Tibial nerve (tissue), 4 donors: Measurements from ENCODE around the gene ULK3. TPM values are rescaled to one million over a fixed set of nuclear protein-coding genes. Genes with fewer than 3 reads are reported as not detected.

Source experiments
- DNase-seq, 2 donors: peaks; one replicate each; pipeline ENCODE4 v3.0.0-alpha.2; 2019; ENCODE audit warnings: low spot score in 2 of 2
- H3K27ac ChIP-seq, 4 donors: fragments of 200-600 bp; sonication (generic) in 3 of 4; one replicate each; pipeline ENCODE4 v1.5.1; 2017 to 2019; ENCODE audit warnings: mild to moderate bottlenecking in 1 of 4
- H3K27me3 ChIP-seq, 2 donors: fragments of 200-600 bp; sonication (generic) in 1 of 2; one replicate each; pipeline versions ENCODE4 v1.5.1 to v1.6.0; 2017 to 2019
- H3K36me3 ChIP-seq, 3 donors: fragments of 200-600 bp; sonication (generic); one replicate each; pipeline ENCODE4 v1.5.1; 2018 to 2019
- H3K4me1 ChIP-seq, 4 donors: fragments of 200-600 bp; sonication (generic) in 3 of 4; one replicate each; pipeline ENCODE4 v1.5.1; 2017 to 2019
- H3K4me3 ChIP-seq, 4 donors: fragments of 200-600 bp; sonication (generic) in 3 of 4; one replicate each; pipeline ENCODE4 v1.5.1; 2017 to 2019; ENCODE audit warnings: mild to moderate bottlenecking in 1 of 4, moderate library complexity in 1 of 4
- H3K9me3 ChIP-seq, 4 donors: fragments of 200-600 bp; sonication (generic) in 3 of 4; one replicate each; pipeline ENCODE4 v1.5.1; 2017 to 2019
- EP300 ChIP-seq, 2 donors: sonication (generic); formaldehyde crosslinking; IDR thresholded peaks; one replicate each; pipeline ENCODE4 v1.6.1; 2017; ENCODE audit warnings: antibody characterized with exemption in 2 of 2, mild to moderate bottlenecking in 1 of 2
- POLR2A ChIP-seq, 2 donors: fragments of 450-650 bp; IDR thresholded peaks; one replicate each; pipeline ENCODE4 v1.6.1; 2017; ENCODE audit warnings: antibody characterized with exemption in 2 of 2, mild to moderate bottlenecking in 2 of 2, moderate library complexity in 2 of 2
- WGBS, 2 donors: methylation state at CpG; one replicate each; pipeline ENCODE4 v1.1.5; 2018; 5-methylcytosine and 5-hydroxymethylcytosine counted together
- total RNA-seq, 4 donors: library from RNA; depleted of rRNA; stranded (reverse); fragments of >200 nt; gene quantifications; one replicate each; pipeline ENCODE4 v1.1.0, GENCODE V29; 2016
- TF ChIP-seq, protein P1 (sequence below), 5 experiments: fragments of 200-600 bp in 3 of 5; fragments of 450-650 bp in 2 of 5; sonication (generic) in 3 of 5; IDR thresholded peaks; one replicate each; pipeline ENCODE4 v1.5.1; 2016 to 2019; ENCODE audit warnings: antibody characterized with exemption in 5 of 5, mild to moderate bottlenecking in 3 of 5, moderate library complexity in 2 of 5

The ULK3 gene, protein sequence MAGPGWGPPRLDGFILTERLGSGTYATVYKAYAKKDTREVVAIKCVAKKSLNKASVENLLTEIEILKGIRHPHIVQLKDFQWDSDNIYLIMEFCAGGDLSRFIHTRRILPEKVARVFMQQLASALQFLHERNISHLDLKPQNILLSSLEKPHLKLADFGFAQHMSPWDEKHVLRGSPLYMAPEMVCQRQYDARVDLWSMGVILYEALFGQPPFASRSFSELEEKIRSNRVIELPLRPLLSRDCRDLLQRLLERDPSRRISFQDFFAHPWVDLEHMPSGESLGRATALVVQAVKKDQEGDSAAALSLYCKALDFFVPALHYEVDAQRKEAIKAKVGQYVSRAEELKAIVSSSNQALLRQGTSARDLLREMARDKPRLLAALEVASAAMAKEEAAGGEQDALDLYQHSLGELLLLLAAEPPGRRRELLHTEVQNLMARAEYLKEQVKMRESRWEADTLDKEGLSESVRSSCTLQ
- 10 to 100 TPM; 42.6 to 86.7 (median 48.9) TPM for total RNA-seq

DNA sequence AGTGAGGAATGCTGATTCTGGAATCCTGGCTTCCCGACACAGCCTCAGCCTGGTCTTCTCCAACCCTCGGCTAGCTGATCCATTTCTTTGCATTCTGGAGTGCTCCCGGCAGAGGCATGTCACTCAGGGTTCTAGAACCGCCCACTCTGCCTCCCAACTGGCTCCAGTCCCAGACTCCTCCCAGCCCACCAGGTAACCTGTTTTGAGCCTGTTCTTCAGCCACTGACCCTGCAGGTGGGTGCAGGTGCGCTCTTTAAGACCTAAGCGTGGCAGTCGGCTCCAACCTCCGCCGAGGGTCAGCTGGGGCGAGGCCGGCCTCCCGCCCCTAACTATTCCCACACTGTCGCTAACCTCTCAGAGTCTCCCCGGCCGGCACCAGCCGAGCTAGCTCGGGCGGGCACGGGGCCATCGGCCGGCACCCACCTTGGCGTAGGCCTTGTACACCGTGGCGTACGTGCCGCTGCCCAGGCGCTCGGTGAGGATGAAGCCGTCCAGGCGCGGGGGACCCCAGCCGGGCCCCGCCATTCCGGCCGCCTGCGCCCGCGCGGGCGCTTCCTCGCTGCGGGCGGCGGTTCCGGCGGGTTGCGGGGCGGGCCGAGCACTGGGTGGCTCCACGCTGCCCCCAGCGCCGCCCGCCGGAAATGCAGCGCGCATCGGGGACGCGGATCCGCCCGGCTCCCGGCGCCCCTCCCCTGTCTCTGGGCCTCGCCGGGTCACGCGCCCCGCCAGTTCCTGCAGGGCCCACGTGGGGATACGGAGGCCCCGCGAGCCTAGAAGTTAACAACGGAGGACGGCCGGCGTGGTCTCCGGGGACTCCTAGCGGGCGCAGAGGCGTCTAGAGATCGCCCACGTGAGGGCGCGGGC, at the start of gene ULK3:
Gene ULK3 (minus strand): TSS at position 576 of the 864 bp plus-strand sequence. CDS start 51 bp downstream, at position 525.
- H3K27me3 ChIP-seq = no peaks in the 10 kb centered on the region
- 0% methylated on average over 20 to 79 of the region's 84 CpGs for WGBS, 2 donors
- H3K4me1 ChIP-seq = peaks cover 0 to 34% (median 11%) of the 10 kb centered on the region in 4 donors
- peak; percentile 14 to 81 for TF ChIP-seq EP300 (IDR thresholded peaks at IDR 0.05)
- TF ChIP-seq, protein P1, sequence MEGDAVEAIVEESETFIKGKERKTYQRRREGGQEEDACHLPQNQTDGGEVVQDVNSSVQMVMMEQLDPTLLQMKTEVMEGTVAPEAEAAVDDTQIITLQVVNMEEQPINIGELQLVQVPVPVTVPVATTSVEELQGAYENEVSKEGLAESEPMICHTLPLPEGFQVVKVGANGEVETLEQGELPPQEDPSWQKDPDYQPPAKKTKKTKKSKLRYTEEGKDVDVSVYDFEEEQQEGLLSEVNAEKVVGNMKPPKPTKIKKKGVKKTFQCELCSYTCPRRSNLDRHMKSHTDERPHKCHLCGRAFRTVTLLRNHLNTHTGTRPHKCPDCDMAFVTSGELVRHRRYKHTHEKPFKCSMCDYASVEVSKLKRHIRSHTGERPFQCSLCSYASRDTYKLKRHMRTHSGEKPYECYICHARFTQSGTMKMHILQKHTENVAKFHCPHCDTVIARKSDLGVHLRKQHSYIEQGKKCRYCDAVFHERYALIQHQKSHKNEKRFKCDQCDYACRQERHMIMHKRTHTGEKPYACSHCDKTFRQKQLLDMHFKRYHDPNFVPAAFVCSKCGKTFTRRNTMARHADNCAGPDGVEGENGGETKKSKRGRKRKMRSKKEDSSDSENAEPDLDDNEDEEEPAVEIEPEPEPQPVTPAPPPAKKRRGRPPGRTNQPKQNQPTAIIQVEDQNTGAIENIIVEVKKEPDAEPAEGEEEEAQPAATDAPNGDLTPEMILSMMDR (IDR thresholded peaks at IDR 0.05) = peak; percentile 88 to 97 (median 96)
- TF ChIP-seq POLR2A (IDR thresholded peaks at IDR 0.05) = peak; percentile 53 to 72
- peak within 1 kb of the TSS; percentile 90 to 94 (median 91) for H3K4me3 ChIP-seq
- H3K27ac ChIP-seq = peak within 1 kb of the TSS; percentile 83 to 94 (median 88)
- no peaks in the 10 kb centered on the region for H3K9me3 ChIP-seq
- H3K36me3 ChIP-seq = peaks cover 0 to 66% (median 7%) of the 10 kb centered on the region in 3 donors
- DNase-seq = peak; percentile 81 to 85

DNA sequence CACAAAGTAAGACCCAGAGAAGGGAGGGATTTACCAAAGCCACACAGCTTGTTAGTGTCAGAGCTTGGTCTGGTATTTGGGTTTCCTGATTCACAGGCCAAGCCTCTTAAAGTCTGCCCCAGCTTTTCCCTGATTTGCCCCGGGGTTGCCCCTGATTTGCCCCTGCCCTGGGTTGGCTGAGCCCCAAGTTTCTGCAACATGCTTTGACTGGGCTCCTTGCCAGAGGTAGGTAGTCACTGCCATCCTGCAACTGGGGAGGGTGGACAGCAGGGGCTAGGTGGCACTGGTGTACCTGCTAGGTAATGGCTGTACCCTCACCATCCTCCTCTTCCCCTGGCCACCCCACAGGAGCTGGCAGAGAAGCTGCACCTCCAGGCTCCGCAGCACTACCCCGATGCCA, 49.4 kb upstream of the ULK3 start:
- peaks cover 5 to 26% (median 13%) of the 10 kb centered on the region in 4 donors for H3K4me1 ChIP-seq
- WGBS, 2 donors = 90 to 92% methylated on average over 3 of the region's 3 CpGs
- no peaks in the 10 kb centered on the region for H3K9me3 ChIP-seq
- no peak for DNase-seq
- TF ChIP-seq, protein P1 (IDR thresholded peaks at IDR 0.05) = no peak
- TF ChIP-seq EP300 (IDR thresholded peaks at IDR 0.05) (no peak), POLR2A (IDR thresholded peaks at IDR 0.05) (no peak)
- H3K4me3 ChIP-seq = no peak overlapping the region
- H3K27me3 ChIP-seq = no peaks in the 10 kb centered on the region
- peaks cover 0 to 58% (median 3%) of the 10 kb centered on the region in 3 donors for H3K36me3 ChIP-seq
- no peak overlapping the region for H3K27ac ChIP-seq

GRCh38 chr15:74891469-74891868, 48.5 kb upstream of the ULK3 start:
- Histone ChIP-seq H3K27me3 (no peaks in the 10 kb centered on the region), H3K36me3 (peaks cover 0 to 49% (median 3%) of the 10 kb centered on the region in 3 donors), H3K4me3 (no peak overlapping the region), H3K27ac (peak overlapping the region in 1 of 4 donors; percentile 40), H3K9me3 (no peaks in the 10 kb centered on the region), H3K4me1 (peaks cover 5 to 26% (median 13%) of the 10 kb centered on the region in 4 donors)
- WGBS, 2 donors = 88 to 94% methylated on average over 3 of the region's 3 CpGs
- DNase-seq = no peak
- TF ChIP-seq, protein P1 (IDR thresholded peaks at IDR 0.05) = no peak
- TF ChIP-seq POLR2A (IDR thresholded peaks at IDR 0.05) (no peak), EP300 (IDR thresholded peaks at IDR 0.05) (no peak)

- H3K27ac ChIP-seq = peak overlapping the region in 2 of 4 donors; percentile 88 to 90
- peaks cover 0 to 41% (median 3%) of the 10 kb centered on the region in 3 donors for H3K36me3 ChIP-seq
- peak overlapping the region; percentile 84 to 98 (median 94) for H3K4me3 ChIP-seq
- no peak for DNase-seq
- 0 to 13% methylated on average over 1 of the region's 1 CpG for WGBS, 2 donors
- no peaks in the 10 kb centered on the region for H3K27me3 ChIP-seq
- no peaks in the 10 kb centered on the region for H3K9me3 ChIP-seq
- TF ChIP-seq, protein P1 (IDR thresholded peaks at IDR 0.05) = no peak
- TF ChIP-seq EP300 (IDR thresholded peaks at IDR 0.05) = no peak
- TF ChIP-seq POLR2A (IDR thresholded peaks at IDR 0.05) = no peak
- H3K4me1 ChIP-seq = peaks cover 5 to 26% (median 13%) of the 10 kb centered on the region in 4 donors
Observed at GRCh38 chr15:74890665-74890960, 47.7 kb upstream of the ULK3 start.
